A673 (cell line): ENCODE measurements around the gene ABR. TPM values are rescaled to one million over a fixed set of nuclear protein-coding genes. Genes with fewer than 3 reads are reported as not detected.

Source experiments
- BruUV-seq: library from RNA; stranded (reverse); fragments of 400-500 nt; replicated peaks from 2 replicates; lab custom pipeline; 2021; lab: Mats Ljungman, UMichigan
- CTCF ChIA-PET: fragments of 300-600 bp; sonication (Branson Sonifier 250); formaldehyde crosslinking; loops from one replicate; lab custom pipeline; 2022; ENCODE audit warnings: antibody characterized with exemption; lab: Charles Lee
- POLR2A ChIA-PET: fragments of 300-600 bp; sonication (Branson Sonifier 250); formaldehyde crosslinking; loops from one replicate; lab custom pipeline; 2022; ENCODE audit warnings: antibody characterized with exemption; ENCODE audit not compliant: low non-redundant PET; lab: Charles Lee
- DNase-seq: peaks from one replicate; pipeline ENCODE4 v3.0.0-alpha.2; 2015; ENCODE audit warnings: low spot score
- H3K27ac ChIP-seq: fragments of 200-600 bp; sonication (generic); 2 replicates; pipeline ENCODE4 v1.5.1; 2016; ENCODE audit warnings: mixed run types, low read depth, mild to moderate bottlenecking, mixed read lengths, antibody characterized with exemption, low read length; ENCODE audit not compliant: poor library complexity, severe bottlenecking
- H3K27me3 ChIP-seq: fragments of 200-600 bp; sonication (generic); replicated peaks from 2 replicates; pipeline ENCODE4 v1.6.1; 2017; ENCODE audit warnings: mixed run types, low read depth, mild to moderate bottlenecking, mixed read lengths, antibody characterized with exemption, low read length; ENCODE audit not compliant: insufficient read depth, poor library complexity
- H3K36me3 ChIP-seq: fragments of 200-600 bp; sonication (generic); 2 replicates; pipeline ENCODE4 v1.6.1; 2016; ENCODE audit warnings: mixed run types, mild to moderate bottlenecking, mixed read lengths, antibody characterized with exemption, low read length; ENCODE audit not compliant: insufficient read depth, poor library complexity, severe bottlenecking
- H3K4me1 ChIP-seq: fragments of 200-600 bp; sonication (generic); 2 replicates; pipeline ENCODE4 v1.6.1; 2017; ENCODE audit warnings: mixed run types, mild to moderate bottlenecking, mixed read lengths, antibody characterized with exemption, low read length; ENCODE audit not compliant: insufficient read depth, poor library complexity, severe bottlenecking
- H3K4me3 ChIP-seq: fragments of 200-600 bp; sonication (generic); 2 replicates; pipeline ENCODE4 v1.5.1; 2016; ENCODE audit warnings: low read depth, mixed run types, mild to moderate bottlenecking, mixed read lengths, low read length; ENCODE audit not compliant: poor library complexity, severe bottlenecking
- H3K9me3 ChIP-seq: fragments of 200-600 bp; sonication (generic); 2 replicates; pipeline ENCODE4 v1.6.1; 2016; ENCODE audit warnings: mixed run types, low read depth, mild to moderate bottlenecking, mixed read lengths, antibody characterized with exemption, low read length; ENCODE audit not compliant: poor library complexity, severe bottlenecking
- CTCF ChIP-seq: fragments of 300-800, 200-600 bp; sonication (generic); conservative IDR thresholded peaks from 2 replicates; pipeline ENCODE4 v1.5.1; 2017; ENCODE audit warnings: low read depth, mild to moderate bottlenecking, antibody characterized with exemption, low read length, moderate library complexity, mixed read lengths
- EZH2 ChIP-seq: fragments of 200-600 bp; sonication (generic); IDR thresholded peaks from 2 replicates; pipeline ENCODE4 v1.6.1; 2017; ENCODE audit warnings: borderline replicate concordance, low read depth, mild to moderate bottlenecking, mixed read lengths, antibody characterized with exemption, low read length; ENCODE audit not compliant: poor library complexity, severe bottlenecking
- intact Hi-C: fragments of 100-400 bp; cut with micrococcal nuclease; formaldehyde crosslinking; loops from one replicate; pipeline ENCODE4 v1.10.0; 2022; ENCODE audit not compliant: unreplicated experiment
- total RNA-seq: library from RNA; stranded (reverse); gene quantifications from 2 replicates; pipeline ENCODE4 v1.2.3, GENCODE V29; 2021

ABR gene
- total RNA-seq, 1 experiment from 2014 or later, result 47.6 TPM

GRCh38 chr17:1027044-1027443, 152.7 kb downstream of the ABR start:
- Histone ChIP-seq H3K27ac (no peak overlapping the region), H3K4me1 (no peaks in the 10 kb centered on the region), H3K36me3 (no peaks in the 10 kb centered on the region), H3K4me3 (no peak overlapping the region), H3K27me3 (no peaks in the 10 kb centered on the region), H3K9me3 (no peaks in the 10 kb centered on the region)
- ChIA-PET POLR2A (interaction anchor here (0.8 kb wide), 1 partner anchor 53 kb away, joined by 17 read pairs; no protein-coding TSS in a partner anchor), CTCF (no interaction called here)
- BruUV-seq, result no TSS peak
- no peak for TF ChIP-seq CTCF
- TF ChIP-seq EZH2, result no peak
- intact Hi-C loops, result no loop called here
- DNase-seq, result no peak

DNA sequence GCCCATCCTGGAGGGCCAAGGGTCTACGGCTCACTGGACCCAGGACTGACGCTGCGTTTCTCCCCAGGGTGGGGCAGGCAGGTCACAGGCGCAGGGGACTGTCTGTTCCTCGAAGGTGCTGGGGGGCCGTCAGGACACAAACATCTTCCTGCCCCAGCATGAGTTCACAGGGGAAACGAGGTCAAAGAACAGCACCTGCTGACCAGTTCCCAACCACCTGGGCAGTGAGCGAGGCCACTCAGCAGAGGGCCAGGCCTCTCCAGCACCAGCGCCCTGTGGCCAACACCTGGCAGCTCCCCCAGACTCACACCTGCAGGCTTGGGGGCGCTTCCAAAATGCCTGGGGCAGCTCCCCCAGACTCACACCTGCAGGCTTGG, 153.2 kb downstream of the ABR start:
- no peak overlapping the region for H3K27ac ChIP-seq
- BruUV-seq, result no TSS peak
- DNase-seq, result no peak
- H3K36me3 ChIP-seq, result no peaks in the 10 kb centered on the region
- TF ChIP-seq CTCF, result no peak
- TF ChIP-seq EZH2, result no peak
- intact Hi-C loops, result no loop called here
- H3K9me3 ChIP-seq, result no peaks in the 10 kb centered on the region
- POLR2A ChIA-PET, result no interaction called here
- H3K4me3 ChIP-seq, result no peak overlapping the region
- no peaks in the 10 kb centered on the region for H3K4me1 ChIP-seq
- H3K27me3 ChIP-seq, result no peaks in the 10 kb centered on the region
- CTCF ChIA-PET, result no interaction called here

DNA sequence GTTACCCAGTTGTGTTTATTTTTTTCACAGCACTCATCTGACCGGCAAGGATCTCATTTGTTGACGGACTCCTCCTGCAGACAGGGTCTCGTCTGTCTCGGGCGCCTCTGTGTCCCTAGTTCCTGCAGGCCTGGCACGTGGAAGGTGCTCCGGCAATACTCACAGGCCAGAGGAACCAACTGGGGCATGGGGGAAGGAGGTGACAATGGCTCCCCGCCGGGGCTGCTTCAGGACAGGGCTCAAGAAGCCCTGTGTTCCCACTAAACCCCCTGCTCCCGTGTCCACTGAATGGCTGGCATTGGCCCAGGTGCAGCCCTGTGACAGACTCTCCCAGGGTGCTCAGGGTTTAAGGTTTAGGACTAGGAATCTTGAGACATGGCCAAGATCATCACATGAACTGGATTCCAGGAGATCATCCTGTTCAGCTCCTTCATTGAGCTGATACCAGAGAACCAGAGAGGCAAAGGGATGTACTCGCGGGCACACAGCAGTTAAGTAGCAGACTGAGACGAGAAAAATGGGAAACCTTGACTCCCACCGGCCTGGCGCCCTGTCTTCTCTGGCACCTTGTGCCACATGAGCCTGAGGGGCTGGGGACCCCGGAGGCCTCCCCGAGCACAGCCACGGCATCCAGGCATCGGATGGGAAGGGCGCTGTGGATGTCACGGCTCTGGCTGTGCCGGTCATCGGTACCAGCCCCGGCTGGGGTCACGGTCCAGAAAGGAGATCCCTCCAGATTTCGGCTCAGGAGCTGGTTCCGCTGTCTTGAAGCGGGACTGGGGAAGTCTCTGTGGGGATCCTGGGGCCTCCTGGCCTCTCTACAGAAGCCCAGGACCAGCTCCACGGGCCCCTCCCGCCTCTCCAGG, 153.8 kb downstream of the ABR start:
- TF ChIP-seq EZH2 (no peak), CTCF (no peak)
- no peak for DNase-seq
- no peak overlapping the region for H3K4me3 ChIP-seq
- no peaks in the 10 kb centered on the region for H3K36me3 ChIP-seq
- H3K4me1 ChIP-seq, result no peaks in the 10 kb centered on the region
- no peak overlapping the region for H3K27ac ChIP-seq
- ChIA-PET CTCF (no interaction called here), POLR2A (no interaction called here)
- BruUV-seq, result no TSS peak
- no peaks in the 10 kb centered on the region for H3K27me3 ChIP-seq
- intact Hi-C loops, result no loop called here
- H3K9me3 ChIP-seq, result no peaks in the 10 kb centered on the region
